NCI-H2171 treated with DMSO at 0.1 percent for 48 hours (cell line): ENCODE measurements around the gene B4GALNT2.

Experiments
- DNase-seq: peaks from one replicate; lab custom pipeline; 2025; lab: John Stamatoyannopoulos, UW

Gene B4GALNT2

GRCh38 chr17:49210158-49211029 lies 77.8 kb downstream of the B4GALNT2 start, which contains the start of the genes ABI3 and GNGT2:
Gene ABI3, plus strand, starts transcription at chr17:49210707. Its CDS starts 18 bp downstream, at chr17:49210725.
Gene GNGT2, minus strand, starts transcription at chr17:49210574. Its CDS starts 3,152 bp downstream, at chr17:49207422.
- DNase-seq, result no peak

DNA sequence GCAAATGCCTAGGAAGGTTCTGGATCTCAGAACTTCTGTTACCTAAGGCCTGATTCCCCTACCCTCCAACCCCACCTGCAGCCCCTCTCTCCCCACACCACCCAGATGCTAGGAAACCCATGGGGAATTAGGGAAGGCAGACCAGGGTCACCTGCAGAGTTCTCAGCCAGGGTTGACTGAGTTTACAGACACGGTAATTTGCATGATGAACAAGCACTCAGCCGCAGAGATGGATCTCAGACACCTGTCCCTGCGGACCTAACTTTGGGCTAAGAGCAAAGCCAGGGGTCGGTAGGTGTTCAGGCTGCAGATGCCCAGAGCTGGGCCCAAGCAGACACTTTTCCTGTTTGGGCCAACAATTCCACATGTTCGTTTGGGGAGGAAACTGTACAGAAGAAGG lies 80.8 kb downstream of the B4GALNT2 start:
- DNase-seq, result no peak

DNA sequence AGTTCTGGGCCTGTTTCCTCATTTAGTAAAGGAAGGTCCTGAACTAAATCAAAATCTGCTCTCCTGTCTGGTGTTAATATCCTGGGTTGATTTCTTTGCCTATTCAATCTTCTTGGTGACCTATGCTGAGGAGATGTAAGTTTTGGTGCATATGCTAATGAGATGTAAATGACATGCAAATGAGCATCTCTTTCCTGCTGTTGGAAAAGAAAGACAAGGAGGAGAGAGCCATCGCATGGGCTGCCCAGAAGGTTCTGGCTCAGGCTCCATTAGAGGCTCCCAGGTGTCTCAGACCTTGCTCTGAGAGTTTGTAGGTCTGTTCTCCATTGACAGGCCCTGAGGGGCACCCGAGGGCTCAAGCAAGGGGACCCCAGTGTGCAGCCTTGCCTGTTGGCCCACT lies 81.3 kb downstream of the B4GALNT2 start:
- no peak for DNase-seq

- DNase-seq, result no peak
These were observed 82.2 kb downstream of the B4GALNT2 start for GRCh38 chr17:49214676-49215360.

DNA sequence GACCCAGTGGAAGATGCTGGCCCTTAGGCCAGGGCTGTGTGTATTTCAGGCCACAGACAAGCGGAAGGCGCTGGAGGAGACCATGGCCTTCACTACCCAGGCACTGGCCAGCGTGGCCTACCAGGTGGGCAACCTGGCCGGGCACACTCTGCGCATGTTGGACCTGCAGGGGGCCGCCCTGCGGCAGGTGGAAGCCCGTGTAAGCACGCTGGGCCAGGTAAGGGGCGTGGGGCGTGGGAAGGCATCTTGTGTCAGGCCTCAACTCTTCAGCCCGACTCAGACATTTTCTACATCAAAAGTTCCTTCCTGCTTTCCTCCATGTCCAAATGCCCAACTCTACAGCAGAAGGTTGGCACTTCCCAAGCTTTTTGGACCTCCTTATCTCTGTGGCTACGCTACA lies 83.9 kb downstream of the B4GALNT2 start:
- DNase-seq, result no peak

- DNase-seq, result no peak
These were observed 84.5 kb downstream of the B4GALNT2 start for GRCh38 chr17:49216953-49217650.

DNA sequence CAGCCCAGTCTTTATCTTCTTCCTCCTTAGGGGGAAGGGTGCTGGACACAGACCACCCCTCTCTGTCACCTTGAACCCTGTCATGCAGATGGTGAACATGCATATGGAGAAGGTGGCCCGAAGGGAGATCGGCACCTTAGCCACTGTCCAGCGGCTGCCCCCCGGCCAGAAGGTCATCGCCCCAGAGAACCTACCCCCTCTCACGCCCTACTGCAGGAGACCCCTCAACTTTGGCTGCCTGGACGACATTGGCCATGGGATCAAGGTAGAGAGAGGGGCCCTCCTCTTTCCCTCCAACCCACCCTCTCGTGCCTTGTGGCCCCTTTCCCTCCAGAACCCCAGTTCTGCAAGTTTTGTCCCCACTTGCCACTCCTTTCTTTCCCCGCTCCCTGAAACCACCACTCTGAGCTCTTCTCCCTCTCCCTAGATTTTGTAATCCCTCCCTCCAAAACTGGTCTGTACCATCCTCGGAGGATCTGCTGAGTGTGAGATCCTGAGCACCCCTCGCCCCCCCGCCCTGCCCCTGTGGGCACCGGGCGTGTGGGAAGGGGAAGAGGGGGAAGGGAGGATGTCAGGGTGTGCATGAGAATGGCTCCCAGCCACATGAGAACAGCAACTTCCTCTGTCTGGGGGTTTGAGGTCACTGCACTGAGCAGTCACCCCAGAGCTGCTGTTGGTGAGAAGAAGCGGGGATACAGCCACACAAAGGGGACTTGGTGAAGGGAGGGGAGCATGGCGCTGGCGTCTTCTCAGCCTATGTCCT lies 85.3 kb downstream of the B4GALNT2 start:
- DNase-seq, result no peak

DNA sequence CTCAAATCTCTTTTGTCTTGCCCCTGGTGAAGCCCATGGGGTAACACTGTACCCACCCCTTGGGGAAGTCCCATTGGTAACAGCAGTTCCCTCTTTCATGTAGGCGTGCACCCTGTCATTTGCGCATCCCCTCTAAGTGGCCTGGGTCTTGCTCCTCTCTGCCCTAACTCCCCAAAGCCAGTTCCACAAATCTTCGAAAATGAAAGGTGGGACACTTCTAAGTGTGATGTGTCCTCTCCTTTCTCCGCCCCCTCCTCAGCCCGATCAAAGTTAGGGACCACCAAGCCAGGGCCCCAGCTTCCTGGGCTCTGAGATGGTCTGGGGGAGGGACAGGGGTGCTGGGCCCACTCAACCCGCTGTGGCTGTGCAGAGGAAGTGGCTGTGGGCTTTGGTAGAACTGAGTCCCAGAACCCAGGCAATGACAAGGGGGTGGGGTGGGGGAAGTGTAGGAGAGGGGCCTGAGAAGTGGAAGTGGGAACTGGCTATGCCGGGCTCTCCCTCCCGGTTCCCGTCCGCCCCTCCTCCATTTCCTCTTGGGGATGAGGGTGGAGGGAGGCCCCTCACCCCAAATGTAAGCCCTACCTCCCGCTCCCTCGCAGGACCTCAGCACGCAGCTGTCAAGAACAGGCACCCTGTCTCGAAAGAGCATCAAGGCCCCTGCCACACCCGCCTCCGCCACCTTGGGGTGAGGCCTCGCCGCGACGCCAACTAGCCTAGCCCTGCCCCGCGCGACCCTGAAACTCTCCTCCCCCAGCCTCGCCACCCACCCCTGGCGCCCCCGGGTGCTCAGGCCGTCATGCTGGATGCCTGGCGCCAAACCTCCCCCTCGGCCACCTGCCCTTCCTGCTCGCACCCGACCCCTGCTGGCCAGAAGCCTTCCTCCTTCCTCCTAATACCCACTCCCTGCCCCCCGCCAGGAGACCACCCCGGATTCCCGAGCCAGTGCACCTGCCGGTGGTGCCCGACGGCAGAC lies 86.7 kb downstream of the B4GALNT2 start:
- DNase-seq, result no peak

- DNase-seq, result no peak
These were observed 87.4 kb downstream of the B4GALNT2 start for GRCh38 chr17:49219987-49220386.

DNA sequence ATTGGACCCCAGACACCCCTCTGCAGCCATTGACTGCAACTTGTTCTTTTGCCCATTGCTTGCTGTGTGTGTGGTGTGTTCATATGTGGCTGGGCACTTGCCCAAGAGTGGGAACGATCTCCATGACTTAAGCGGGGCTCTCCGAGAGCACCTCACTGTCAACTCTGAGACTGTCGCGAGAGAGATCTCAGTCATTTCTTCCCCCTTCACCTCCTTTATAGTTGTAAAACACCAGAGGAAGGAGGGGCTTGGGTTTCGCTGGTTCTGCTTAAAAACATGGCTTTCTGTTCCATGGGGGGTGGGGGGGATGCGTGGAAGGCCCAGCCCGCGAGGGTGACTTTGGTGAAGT lies 90.6 kb downstream of the B4GALNT2 start:
- no peak for DNase-seq

- no peak for DNase-seq
These were observed 91.1 kb downstream of the B4GALNT2 start for GRCh38 chr17:49223517-49224197.

- DNase-seq, result peak; percentile 18
These were observed 91.8 kb downstream of the B4GALNT2 start for GRCh38 chr17:49224198-49224996.

DNA sequence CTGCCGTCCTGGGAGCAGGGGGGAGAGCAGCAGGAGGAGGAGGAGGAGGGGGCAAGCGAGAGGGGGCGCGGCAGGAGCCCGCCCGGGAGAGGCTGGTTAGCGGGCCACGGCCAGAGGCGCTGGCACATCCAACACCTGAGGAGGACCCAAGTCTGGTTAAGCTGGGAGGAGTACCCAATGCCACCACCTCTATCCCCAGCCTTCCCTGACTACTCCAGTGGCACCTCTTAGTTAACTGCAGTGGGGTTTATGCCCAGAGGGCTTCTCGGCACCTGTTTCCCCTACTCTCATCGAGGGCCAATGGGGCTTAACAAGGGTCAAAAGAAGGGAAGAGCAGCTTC lies 92.4 kb downstream of the B4GALNT2 start:
- no peak for DNase-seq

DNA sequence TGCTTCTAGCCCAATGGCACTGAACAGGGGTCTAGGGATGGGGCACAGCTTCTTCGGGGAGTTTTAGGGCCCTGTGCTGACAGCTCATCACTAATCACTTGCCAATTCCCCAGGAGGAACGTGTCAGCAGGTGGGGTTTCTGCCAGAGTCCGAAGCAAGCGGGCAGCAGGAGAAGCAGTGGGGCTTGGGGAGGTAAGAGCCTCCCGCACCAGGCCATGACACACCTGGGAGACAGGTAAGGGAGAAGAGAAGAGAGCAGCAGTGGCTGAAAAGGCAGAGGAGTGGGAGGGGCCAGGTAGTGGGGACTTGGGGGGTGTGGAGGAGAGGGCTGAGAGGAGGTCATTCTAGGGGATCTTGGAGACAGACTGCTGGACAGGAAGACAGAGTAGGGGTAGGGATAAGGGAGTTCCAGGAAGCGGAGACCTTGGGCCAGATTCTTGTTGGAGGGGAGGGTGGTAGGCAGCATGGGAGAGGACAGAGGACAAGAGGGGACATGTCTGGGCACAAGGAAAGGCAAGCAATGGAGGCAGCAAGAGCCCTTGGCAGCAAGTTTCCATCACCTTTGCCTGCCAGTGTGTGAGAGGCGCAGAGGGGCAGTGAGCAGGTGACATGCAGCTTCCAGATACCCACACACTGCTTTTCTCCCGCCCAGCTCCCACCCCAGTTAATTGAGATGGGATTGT lies 93.1 kb downstream of the B4GALNT2 start:
- no peak for DNase-seq
